Bronchial epithelial cell (primary cell): ENCODE data around the gene ZNRF3. TPM values are rescaled to one million over a fixed set of nuclear protein-coding genes. Genes with fewer than 3 reads are reported as not detected.
"Not testable (repeated sequence)": the region's sequence is repeated elsewhere in the genome, so short reads cannot be mapped to it uniquely, and the experiment has no call there.

ENCODE experiments used
- DNase-seq: peaks from one replicate; pipeline ENCODE4 v3.0.0-alpha.2; 2010; ENCODE audit warnings: low read depth
- FAIRE-seq: peaks from 2 replicates; lab custom pipeline; 2011; peaks lifted over from hg19 to GRCh38; lab: Jason Lieb, UNC
- H3K27me3 ChIP-seq: 2 replicates; pipeline ENCODE4 v1.5.1; 2011; ENCODE audit warnings: low read length; ENCODE audit not compliant: control insufficient read depth, insufficient read depth
- H3K36me3 ChIP-seq: 2 replicates; pipeline ENCODE4 v1.5.1; 2011; ENCODE audit warnings: low read length; ENCODE audit not compliant: control insufficient read depth, insufficient read depth
- H3K4me3 ChIP-seq: 2 replicates; pipeline ENCODE4 v1.5.1; 2011; ENCODE audit warnings: mild to moderate bottlenecking, low read depth, low read length, control low read depth
- CTCF ChIP-seq: IDR thresholded peaks from 2 replicates; pipeline ENCODE4 v1.5.1; 2011; ENCODE audit warnings: mild to moderate bottlenecking, moderate library complexity, low read length, control low read depth, inconsistent platforms; ENCODE audit not compliant: insufficient read depth, severe bottlenecking
- total RNA-seq: library from RNA; depleted of rRNA; stranded (reverse); fragments of >200 nt; gene quantifications from 2 replicates; pipeline ENCODE4 v1.2.1, GENCODE V29; 2014

Gene ZNRF3
- total RNA-seq, 1 donor from 2014 or later = 3.4 TPM

- no peak for DNase-seq
- no peak for FAIRE-seq
- no peak for TF ChIP-seq CTCF
- H3K4me3 ChIP-seq = no peak overlapping the region
- no peaks in the 10 kb centered on the region for H3K27me3 ChIP-seq
- H3K36me3 ChIP-seq = no peaks in the 10 kb centered on the region
Observed at GRCh38 chr22:28864878-28865596, 18.3 kb upstream of the ZNRF3 start.

- Histone ChIP-seq H3K4me3 (no peak overlapping the region), H3K36me3 (no peaks in the 10 kb centered on the region), H3K27me3 (no peaks in the 10 kb centered on the region)
- no peak for DNase-seq
- no peak for FAIRE-seq
- TF ChIP-seq CTCF = no peak
Observed at GRCh38 chr22:28867191-28867590, 16.2 kb upstream of the ZNRF3 start.

- H3K4me3 ChIP-seq, H3K27me3 ChIP-seq, FAIRE-seq, DNase-seq, H3K36me3 ChIP-seq: not testable (repeated sequence)
Observed at GRCh38 chr22:28868389-28868788, 15.0 kb upstream of the ZNRF3 start.

- H3K36me3 ChIP-seq = no peaks in the 10 kb centered on the region
- no peaks in the 10 kb centered on the region for H3K27me3 ChIP-seq
- H3K4me3 ChIP-seq = no peak overlapping the region
- no peak for FAIRE-seq
- TF ChIP-seq CTCF = no peak
- DNase-seq = no peak
Observed at GRCh38 chr22:28869736-28870135, 13.6 kb upstream of the ZNRF3 start.

- TF ChIP-seq CTCF = no peak
- H3K36me3 ChIP-seq = no peaks in the 10 kb centered on the region
- FAIRE-seq = no peak
- DNase-seq = no peak
- H3K4me3 ChIP-seq = no peak overlapping the region
- H3K27me3 ChIP-seq = no peaks in the 10 kb centered on the region
Observed at GRCh38 chr22:28873183-28873963, 10.0 kb upstream of the ZNRF3 start.

- no peak for DNase-seq
- TF ChIP-seq CTCF = no peak
- Histone ChIP-seq H3K27me3 (no peaks in the 10 kb centered on the region), H3K4me3 (no peak overlapping the region), H3K36me3 (no peaks in the 10 kb centered on the region)
- FAIRE-seq = no peak
Observed at GRCh38 chr22:28874061-28874460, 9.3 kb upstream of the ZNRF3 start.
